ENCODE measurements around the gene TMED5. TPM values are rescaled to one million over a fixed set of nuclear protein-coding genes. Genes with fewer than 3 reads are reported as not detected.
A peak's percentile ranks its signal among the peaks of the same experiment; 100 is the strongest.

The TMED5 gene
- total and polyA plus RNA-seq, 2 experiments from 2014 or later, result 25.0 to 45.2 TPM

- TF ChIP-seq ZNF462 (CRISPR knock-in tag; IDR thresholded peaks at IDR 0.05), result no peak
- no peak for TF ChIP-seq POLR2AphosphoS5 (IDR thresholded peaks at IDR 0.05; ENCODE audit: low read depth)
- no peak for TF ChIP-seq EZH2phosphoT487 (IDR thresholded peaks at IDR 0.05; ENCODE audit: unreplicated experiment)
- TF ChIP-seq JUNB (IDR thresholded peaks at IDR 0.05; ENCODE audit: unreplicated experiment), result no peak
Observed at GRCh38 chr1:93114391-93114790, 65.8 kb downstream of the TMED5 start (continued).

- Mint-ChIP-seq H3K4me1 (peaks cover 41% of the 10 kb centered on the region), H3K4me3 (no peak overlapping the region), H3K27me3 (ENCODE audit: insufficient read depth, low read depth, poor library complexity) (peaks cover 3% of the 10 kb centered on the region), H3K27ac (peak overlapping the region; percentile 81), H3K9me3 (peaks cover 2% of the 10 kb centered on the region; the same call in 1 of the 3 replicates), H3K36me3 (ENCODE audit: low read depth) (peaks cover 60% of the 10 kb centered on the region)
- Histone ChIP-seq H3K4me1 (ENCODE audit: insufficient read depth) (peaks cover 28% of the 10 kb centered on the region), H3K27me3 (ENCODE audit: insufficient read depth) (no peaks in the 10 kb centered on the region), H3K4me3 (no peak overlapping the region), H3K36me3 (ENCODE audit: insufficient read depth) (peaks cover 21% of the 10 kb centered on the region), H3K4me2 (no peak overlapping the region), H2AFZ (no peak overlapping the region), H3K79me2 (replicated peaks; ENCODE audit: insufficient read depth) (peaks cover 86% of the 10 kb centered on the region), H3F3A (replicated peaks; ENCODE audit: low read depth) (no peaks in the 10 kb centered on the region), H3K27ac (ENCODE audit: low read depth) (peak overlapping the region; percentile 18; the same call in 1 of the 2 replicates), H4K20me1 (replicated peaks; ENCODE audit: insufficient read depth) (peaks cover 24% of the 10 kb centered on the region), H3K9me2 (ENCODE audit: insufficient read depth) (no peaks in the 10 kb centered on the region)
- DNase-seq (ENCODE audit: low spot score), result no peak
- ATAC-seq, result no peak; the same call in 2 of the 3 replicates
- TF ChIP-seq REST (IDR thresholded peaks at IDR 0.05; ENCODE audit: unreplicated experiment) (no peak), JUNB (IDR thresholded peaks at IDR 0.05; ENCODE audit: unreplicated experiment) (no peak)
- TF ChIP-seq, protein P1, sequence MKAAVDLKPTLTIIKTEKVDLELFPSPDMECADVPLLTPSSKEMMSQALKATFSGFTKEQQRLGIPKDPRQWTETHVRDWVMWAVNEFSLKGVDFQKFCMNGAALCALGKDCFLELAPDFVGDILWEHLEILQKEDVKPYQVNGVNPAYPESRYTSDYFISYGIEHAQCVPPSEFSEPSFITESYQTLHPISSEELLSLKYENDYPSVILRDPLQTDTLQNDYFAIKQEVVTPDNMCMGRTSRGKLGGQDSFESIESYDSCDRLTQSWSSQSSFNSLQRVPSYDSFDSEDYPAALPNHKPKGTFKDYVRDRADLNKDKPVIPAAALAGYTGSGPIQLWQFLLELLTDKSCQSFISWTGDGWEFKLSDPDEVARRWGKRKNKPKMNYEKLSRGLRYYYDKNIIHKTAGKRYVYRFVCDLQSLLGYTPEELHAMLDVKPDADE (IDR thresholded peaks at IDR 0.05), result no peak
Observed at GRCh38 chr1:93113127-93113526, 67.1 kb downstream of the TMED5 start.
